T-helper 1 cell (primary cell): ENCODE measurements around the gene DOCK1.

Source experiments
- DNase-seq, 5 donors: peaks; one replicate each; pipeline ENCODE4 v3.0.0-alpha.2; 2012 to 2020

DOCK1 gene

DNA sequence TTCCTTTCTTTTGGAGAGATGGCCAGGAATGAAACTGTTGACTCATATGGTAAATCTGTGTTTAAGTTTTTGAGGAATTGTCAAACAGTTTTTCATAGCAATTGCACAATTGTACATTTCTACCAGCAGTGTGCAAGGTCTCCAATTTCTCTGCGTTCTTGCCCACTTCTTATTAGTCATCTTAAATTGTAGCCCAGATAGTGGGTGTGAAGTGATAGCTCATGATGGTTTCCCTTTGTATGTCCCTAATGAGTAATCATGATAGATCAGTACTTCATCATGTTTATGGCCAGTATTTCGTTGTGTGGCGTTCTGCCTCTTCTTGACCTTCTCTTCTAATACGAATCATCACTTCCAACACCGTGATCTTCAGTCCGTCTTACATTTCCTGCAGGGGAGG is 136.3 kb downstream of the DOCK1 start:
- no peak for DNase-seq

DNA sequence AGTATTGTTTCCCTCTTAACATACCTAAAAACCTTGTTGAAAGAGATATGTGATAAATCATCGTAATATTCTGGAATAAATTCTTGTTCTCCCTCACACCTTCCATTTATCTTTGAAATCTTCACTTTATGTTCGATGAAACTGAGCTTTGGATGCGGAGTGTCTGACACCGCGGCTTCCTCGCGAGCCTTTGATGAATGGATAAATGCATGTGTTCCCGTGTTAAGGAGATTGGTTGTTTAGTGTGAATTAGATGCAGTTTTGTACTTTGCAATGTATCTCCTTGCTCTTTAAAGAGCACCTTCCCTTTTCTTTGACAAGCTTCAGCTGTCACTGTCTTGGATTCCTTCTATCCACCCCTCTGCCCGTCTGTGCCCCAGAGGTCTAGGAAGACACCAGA is 138.1 kb downstream of the DOCK1 start:
- DNase-seq, result no peak

DNA sequence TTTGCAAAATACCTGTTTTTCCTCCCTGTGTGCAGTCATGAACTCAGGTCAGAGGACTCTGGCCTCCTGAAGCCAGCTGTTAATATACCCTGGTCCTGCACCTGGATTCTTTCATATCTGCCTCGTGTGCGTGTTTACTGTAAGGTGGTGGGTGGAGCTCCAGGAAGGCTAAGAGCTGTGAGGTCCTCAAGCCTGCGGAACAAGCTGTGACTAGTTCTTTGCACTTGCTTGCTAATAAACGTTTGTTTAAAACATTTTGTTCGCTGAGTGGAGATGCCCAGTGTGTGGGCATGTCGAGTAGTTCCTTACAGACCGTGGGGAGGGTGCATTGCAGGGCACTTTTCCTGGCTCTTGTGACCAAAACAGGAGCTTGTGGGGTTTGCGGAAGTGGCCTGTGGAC is 139.0 kb downstream of the DOCK1 start:
- no peak for DNase-seq

DNA sequence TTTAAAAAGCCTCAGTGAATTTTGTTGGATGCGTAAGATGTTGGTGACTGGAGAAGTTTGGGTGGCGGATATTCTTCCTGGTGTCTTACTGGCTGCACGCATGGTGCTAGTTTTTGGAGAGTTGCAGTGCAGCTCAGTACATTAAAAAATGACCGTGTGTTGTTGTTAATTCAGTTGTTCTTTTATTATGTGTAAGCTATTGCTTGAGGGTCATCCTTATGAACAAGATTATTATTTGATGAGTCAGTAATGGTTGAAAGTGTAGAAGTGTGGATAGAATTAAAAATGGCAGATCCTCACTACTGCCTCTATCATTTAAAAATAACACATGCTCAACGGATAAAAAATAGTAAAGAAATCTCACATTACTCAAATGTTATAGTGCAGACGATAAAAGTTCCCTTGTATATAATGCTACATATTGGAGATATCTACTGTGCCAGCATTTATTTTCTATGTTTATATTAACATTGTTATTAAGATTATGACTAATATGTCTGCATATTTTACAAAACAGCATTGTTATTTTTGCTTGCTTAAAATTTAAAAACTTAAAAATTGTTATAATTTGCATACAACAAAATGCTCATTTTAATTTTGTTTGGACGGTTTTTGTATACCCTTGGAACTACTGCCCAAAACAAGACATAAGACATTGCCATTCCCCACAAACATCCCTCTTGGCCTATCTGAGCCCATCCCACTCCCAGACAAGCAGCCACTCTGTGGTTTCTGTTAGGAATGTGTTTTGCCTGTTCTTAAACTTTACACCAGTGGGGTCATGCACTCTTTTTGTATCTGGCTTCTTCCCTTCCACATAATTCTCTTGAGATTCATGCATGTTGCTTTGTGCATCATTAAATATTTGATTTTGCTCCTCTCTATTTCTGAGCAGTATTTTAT is 142.0 kb downstream of the DOCK1 start:
- no peak for DNase-seq

DNA sequence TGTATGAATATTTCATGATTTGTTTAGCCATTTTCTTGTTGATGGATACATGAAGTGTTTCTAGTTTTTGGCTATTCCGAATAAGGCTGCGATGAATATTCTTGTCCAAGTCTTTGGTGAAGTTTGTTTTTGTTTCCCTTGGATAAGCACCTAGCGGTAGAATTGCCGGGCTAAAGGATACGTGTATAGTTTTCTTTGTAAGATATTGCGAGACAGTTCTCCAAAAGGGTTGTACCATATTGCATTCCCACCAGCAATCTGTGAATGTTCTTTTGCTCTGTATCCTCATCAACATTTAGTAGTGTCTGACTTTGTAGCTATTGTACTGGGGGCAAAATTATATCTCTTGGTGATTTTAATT is 142.6 kb downstream of the DOCK1 start:
- no peak for DNase-seq

DNA sequence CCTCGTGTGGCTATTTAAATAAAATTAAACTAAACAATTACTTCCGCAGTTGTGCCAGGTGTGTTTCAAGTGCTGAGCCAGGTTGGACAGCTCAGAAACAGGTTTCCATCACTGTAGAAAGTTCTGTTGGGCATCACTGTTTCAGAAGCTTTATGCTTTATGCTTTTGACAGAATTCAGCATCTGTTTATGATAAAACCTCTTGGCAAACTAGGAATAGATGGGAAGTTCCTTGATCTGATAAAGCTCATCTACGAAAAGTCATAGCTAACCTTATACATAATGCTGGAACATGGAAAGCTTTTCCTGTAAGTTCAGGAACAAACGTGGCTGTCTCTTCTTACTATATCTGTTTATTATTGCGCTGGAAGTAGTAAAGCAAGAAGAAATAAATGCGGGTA is 143.4 kb downstream of the DOCK1 start:
- DNase-seq, result no peak

DNA sequence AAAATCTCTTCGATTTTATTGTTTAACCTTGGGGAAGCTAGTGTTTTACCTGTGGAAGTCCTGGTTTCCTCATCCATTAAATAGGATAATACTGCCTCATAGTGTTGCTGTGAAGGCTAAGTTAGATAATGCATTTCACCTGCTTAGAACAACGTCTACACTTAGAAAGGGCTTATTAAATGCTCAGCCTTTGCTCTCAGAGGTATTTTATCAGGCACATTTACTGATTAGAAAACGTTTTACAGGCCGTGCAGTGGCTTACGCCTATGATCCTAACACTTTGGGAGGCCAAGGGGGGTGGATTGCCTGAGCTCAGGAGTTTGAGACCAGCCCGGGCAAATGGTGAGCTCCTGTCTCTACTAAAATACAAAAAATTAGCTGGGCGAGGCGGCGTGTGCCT is 146.8 kb downstream of the DOCK1 start:
- no peak for DNase-seq

DNA sequence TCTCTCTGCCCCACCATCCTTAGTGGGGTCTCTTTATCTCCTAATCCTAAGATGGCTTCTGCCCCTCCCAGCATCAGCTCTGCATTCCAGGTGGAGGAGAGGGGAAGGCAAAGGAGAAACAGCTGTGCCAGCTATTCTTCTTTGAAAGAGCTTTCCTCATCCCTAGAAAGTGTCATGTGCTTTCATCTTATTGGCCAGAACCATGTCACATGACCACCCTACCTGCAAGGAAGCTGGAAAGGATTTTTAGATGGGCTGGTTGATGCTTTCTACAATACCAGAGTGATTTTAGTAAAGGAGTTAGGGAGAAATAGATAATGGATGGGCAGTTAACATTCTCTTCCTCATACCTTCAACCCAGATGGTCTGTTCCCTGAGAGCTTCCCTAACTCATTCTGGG is 150.0 kb downstream of the DOCK1 start:
- no peak for DNase-seq

DNA sequence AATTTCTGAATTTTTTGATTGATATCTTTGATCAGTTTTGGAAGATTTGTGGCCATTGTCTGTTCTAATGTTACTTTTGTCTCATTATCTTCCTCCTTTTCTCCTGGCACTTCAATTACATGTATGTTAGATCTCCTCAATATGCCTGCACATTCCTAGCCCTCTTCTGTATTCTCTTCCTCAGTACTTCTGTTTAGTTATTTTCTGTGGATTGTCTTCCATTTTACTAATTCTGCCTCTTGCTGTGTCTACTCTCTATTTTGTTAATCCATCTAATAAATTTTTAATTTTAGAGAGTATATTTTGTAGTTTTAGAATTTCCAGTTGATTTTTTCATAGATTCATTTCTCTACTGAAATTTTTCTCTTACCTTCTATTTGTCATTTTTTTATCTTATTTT is 154.1 kb downstream of the DOCK1 start:
- no peak for DNase-seq

DNA sequence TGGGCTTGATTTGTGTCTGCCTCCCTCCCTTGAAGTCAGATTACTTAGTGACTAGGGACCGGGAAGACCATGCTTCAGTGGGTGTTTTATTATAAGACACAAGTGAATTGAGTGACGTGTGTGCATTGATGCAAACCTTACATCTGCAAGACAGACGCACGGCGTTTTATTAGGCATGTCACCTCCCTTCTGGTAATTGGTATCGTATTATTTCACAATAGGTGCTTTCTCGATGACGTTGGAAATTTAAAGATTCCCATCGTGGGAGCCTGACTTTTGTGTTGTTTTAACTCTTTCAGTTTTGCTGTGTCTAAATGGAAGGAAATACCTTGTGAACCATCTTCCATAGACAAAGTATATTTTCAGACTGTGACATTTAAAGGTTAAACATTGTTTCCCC is 158.5 kb downstream of the DOCK1 start:
- no peak for DNase-seq

DNA sequence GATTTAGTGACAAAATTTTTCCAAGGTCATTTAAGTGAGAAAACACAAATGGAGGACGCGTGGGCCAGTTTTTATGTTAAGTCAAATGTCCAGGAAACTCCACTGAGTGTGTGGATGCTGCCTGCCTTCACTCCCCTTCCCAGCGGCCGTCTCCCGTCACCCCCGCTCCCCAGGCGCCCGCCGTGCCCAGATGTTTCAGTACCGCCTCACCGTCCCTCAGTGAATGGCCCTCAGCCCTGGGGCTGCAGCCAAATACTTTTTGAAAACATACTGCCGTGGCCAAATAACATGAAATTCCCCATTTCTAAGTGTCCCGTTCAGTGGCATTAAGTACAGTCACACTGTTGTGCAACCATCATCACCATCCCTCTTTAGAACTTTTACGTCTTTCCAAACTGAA is 159.2 kb downstream of the DOCK1 start:
- DNase-seq, result no peak

DNA sequence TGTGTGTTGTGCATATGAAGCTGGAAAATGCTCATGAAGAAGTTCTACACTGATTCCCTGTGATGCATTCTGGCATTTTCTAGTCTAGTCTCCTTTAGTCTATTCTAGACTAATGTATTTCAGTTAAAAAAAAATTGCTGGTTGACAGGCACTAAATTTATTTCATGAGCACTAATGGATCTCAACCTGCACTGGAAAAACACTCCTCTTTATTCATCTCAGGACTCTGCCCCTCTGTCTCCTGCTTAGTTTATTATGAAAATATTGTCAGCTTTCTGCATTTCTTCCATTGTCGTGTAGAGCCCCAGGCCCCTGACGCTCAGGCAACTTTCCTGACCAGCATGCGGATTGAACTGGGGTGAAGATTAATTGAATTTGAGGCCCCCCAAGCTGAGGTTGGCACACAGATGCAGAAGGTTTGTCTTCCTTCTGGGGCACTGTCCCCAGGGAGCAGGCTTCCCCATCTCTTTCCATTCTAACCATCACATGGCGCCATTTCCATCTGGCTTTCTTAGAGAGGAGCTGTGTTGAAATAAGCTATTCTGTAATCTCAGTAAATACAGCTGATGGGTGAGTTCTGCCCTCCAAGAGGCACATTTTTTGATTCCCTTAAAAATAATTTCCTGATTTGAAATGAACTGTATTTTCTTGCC is 162.4 kb downstream of the DOCK1 start:
- DNase-seq, result no peak

DNA sequence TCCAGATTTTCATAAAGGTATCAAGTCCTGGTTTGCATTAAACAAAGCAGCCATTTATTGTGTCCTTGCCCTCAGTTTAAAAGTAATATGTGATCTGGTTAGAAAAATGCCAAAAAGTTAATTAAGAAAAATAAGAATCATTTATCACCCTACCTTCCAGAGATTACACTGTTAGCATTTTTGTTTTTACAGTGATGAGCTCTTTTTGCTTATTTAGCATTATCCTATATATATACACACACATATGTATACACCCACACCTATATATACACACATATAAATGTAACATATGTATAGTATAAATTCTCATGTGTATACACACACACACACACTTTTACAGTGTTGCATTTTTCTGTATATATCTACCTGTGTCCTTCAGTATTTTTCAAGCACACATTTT is 163.3 kb downstream of the DOCK1 start:
- DNase-seq, result no peak

DNA sequence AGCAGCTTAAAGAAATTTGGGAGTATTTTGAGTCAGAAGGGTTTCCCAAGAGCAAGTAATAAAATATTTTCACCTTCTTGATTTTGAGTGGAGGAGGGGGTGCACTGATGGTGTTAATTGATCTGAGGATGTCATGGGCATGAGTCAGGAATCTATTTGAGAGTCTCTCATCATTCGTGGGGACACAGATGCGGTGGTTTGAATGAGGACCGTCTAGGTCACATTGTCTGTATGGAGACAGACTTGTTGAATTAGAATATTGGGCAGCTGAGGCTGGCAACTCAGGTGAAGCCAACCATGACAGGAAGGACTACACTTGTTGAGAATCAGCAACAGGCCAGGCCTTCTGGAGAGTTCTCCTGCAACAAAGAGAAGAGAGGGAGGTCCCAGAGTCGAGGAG is 164.2 kb downstream of the DOCK1 start:
- DNase-seq, result no peak

DNA sequence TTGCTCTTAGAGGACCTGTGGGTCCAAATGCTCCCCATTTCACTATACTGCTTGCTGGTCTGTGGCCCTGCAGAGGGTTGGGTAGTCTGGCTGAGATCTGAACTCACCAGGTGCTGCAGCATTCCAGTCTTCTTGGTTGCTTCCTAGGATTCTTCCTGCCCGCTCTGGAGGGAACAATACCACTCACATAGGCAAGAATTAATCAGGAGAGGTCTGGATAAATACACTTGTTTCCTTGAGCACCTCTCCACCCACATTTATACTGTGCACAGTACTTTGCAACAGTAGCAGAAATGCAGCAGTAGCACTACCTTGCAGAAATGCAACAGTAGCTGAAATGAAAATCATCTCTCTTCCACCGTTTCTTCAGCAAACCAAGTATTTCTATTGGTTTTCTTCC is 165.9 kb downstream of the DOCK1 start:
- no peak for DNase-seq

DNA sequence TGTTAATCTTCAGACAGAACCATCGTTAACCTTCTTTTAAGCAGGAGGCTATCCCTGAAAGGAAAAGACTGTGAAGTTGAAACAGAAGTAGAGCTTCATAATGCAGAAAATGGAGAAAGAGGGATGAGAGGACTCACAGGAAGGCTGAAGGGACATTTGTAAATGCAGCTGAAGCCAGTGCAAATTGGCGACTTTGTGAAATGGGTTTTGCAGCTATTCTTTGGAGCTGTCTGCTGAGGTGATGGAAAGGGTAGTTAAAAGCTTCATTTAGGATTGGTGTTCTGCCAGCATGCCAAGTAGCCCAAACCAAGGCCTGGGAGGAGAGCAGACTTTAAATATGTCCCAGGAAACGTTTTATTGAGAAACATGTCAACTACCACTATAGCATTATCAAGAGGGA is 168.4 kb downstream of the DOCK1 start:
- DNase-seq, result no peak

DNA sequence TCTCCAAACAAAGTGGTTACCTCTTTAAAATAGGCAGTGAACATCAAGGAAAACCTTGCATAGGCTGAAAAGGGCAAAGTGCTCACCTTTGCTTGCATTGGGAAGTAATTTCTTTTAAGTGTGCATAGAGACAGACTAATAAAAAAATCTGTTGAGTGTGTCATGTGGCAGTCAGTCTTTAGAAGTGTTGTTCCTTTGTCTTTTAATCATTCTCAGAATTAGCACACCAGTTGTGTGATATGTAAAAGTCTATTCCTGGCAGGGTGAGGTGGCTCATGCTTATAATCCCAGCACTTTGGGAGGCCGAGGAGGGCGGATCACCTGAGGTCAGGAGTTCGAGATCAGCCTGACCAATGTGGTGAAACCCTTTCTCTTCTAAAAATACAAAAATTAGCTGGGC is 174.2 kb downstream of the DOCK1 start:
- DNase-seq, result no peak

DNA sequence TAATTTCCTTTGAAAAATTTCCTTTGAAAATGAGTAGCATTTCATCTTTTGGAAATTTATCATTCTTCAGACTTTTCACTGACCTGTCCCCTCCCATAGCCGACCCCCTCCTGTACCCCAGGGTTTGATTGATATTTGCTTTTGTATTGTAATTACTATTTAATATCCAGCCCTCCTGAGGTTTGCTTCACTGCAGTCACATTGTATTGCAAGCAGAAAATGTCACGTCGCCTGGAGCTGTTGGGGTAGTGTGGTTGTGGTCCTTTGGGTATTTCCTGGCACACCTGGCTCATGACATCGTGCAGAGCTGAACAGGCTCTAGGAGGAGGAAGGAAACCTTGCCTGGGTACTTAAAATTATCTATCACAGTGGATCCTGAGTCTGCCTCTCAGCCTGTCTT is 175.1 kb downstream of the DOCK1 start:
- no peak for DNase-seq

DNA sequence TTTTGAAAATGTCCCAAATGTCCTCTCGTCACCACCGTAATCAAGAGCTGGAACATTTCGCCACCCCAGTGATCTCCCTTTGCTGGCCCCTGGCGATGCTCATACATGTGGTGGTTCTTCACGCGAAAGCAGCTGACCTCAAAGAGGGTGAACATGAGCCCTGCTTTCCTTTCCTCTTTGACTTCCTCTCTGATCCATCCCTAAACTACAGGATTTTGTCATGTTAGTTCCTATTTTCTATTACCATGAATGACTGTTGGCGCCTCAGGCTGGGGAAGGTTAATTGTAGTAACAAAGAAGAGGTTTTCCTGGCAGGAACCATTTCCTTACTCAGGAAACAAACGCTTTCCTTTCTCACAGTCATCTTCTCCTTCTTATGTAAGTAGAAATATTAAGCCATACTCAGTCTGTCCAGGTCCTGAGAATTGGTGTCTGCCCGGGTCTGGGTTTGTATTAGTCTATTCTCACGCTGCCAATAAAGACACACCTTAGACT is 176.7 kb downstream of the DOCK1 start:
- DNase-seq, result no peak

DNA sequence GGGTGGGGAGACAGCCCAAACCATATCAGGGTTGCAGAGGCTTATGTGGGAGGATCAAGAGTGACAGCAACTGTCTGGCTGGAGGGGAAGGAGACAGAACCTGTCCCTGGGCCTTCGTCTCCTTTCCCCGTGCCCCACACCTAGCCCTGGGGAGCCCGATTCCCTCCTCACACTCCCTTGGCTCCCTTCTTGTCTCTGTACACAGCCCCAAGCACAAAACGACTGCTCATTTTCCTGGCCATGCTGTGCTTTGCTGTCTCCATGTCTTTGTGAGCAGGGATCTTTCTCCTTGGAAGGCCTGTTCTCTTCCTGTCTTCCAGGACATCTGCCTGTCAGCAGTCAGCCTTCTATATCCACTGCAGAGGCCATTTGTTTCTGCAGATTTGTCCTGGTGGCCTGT is 177.4 kb downstream of the DOCK1 start:
- DNase-seq, result no peak

DNA sequence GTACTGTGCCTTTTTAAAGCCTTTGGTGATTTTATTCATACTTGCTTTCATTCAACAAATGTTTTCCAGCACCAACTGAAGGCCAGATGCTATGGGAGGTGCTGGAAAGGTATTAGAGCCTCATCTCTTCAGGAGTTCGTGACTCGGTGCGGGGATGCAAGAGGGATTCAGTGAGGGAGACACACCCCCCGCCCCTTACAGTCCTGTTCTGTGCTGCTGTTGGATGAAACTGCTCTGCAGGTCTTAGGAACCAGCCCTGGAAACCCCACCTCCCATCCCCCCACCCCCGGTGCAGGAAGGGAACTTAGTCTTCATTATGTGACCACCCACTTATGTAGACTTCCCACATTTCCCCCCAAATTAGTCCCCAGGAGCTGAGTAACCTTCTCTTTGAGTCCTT is 180.7 kb downstream of the DOCK1 start:
- DNase-seq, result no peak

DNA sequence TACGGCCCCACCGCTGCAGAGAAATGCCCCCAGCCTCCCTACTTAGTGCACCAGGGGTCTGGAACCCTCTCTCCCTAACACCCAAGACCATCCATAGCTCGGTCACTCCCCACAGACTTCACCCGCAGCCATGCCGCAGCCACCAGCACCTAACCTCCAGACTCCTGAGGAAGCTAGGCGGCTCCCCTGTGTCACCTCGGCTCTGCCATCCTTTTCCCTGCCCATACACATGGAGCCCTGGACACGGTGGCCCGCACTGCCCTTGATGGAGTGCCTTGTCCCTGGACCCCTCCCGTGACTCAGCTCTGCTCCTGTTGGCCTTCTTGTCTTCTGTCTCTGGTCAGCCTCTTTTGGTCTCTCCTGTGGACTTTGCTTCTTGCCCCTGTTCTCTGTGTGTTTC is 183.7 kb downstream of the DOCK1 start:
- DNase-seq, result no peak

DNA sequence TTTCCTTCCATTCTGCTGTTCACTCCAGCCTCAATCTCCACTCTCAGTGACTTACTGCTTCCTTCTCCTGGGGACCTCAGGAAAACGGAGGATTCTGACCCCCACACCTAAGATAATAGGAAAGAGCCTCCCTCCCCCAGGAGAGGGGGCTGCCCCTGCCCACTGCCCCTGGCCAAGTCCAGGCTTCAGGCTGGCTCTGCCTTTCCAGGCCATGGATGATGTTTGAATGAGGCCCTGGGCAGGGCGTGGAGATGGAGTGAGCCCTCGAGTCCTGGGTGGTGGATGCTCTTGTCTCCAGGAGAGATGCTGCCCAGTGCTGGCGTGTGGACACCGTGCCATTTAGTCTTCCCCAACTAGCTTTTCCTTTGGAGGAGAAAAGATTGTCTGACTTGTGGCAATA is 184.2 kb downstream of the DOCK1 start:
- no peak for DNase-seq

DNA sequence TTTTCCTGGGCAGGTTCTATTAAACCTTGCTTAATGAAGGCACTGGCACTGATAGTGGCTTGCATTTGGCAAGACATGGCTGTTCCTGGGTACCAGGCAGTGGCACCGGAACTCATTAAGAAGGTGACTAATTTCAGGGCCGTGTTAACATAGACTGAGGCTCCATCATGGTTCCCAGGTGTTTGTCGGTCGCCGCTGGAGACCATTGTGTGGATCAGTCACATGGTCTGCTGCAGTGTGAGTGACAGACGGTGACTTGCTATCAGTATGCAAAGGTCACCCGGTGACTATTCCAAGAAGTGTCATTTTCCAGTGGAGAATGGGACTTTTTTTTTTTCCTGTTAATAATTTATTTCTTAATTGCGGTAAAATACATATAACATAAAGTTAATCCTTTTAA is 184.9 kb downstream of the DOCK1 start:
- DNase-seq, result no peak

DNA sequence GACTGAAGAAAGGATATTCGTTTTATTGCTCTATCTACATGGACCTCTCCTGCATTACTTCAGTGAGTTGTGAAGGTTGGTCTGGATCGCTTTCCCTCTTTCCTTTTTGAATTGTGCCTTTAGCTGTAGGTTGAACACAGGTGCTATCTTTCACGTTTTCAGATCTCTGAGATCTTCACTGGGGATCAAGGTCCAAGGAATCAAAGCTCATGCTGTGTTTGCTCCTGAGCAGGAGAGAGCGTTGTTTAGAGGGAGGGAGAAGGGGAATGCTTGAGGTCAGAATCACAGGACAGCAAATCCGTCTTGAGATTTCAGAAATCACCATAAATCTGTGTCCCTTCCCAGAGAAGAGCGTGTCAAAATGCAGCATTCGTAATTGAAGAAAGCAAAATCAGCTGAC is 186.1 kb downstream of the DOCK1 start:
- DNase-seq, result no peak
